H9 (cell line): ENCODE data around the gene CRACR2B. TPM values are rescaled to one million over a fixed set of nuclear protein-coding genes. Genes with fewer than 3 reads are reported as not detected.

ENCODE experiments used
- DNase-seq: peaks from one replicate; pipeline ENCODE4 v3.0.0-alpha.2; 2017
- H2AFZ ChIP-seq: one replicate; pipeline ENCODE4 v1.6.1; 2013; ENCODE audit warnings: mild to moderate bottlenecking, low read length, control low read depth, moderate library complexity
- H2AK5ac ChIP-seq: 2 replicates; pipeline ENCODE4 v1.6.1; 2013; ENCODE audit warnings: low read length, control low read depth, mixed read lengths; ENCODE audit not compliant: insufficient read length
- H2BK120ac ChIP-seq: one replicate; pipeline ENCODE4 v1.6.1; 2013; ENCODE audit warnings: low read depth, mild to moderate bottlenecking, low read length, control low read depth, inconsistent platforms; ENCODE audit not compliant: poor library complexity, severe bottlenecking
- H2BK12ac ChIP-seq: 2 replicates; pipeline ENCODE4 v1.6.1; 2013; ENCODE audit warnings: low read length, control low read depth, mixed read lengths, low read depth; ENCODE audit not compliant: insufficient read length
- H2BK15ac ChIP-seq: 2 replicates; pipeline ENCODE4 v1.6.1; 2013; ENCODE audit warnings: low read depth, low read length, control low read depth
- H2BK20ac ChIP-seq: one replicate; pipeline ENCODE4 v1.6.1; 2013; ENCODE audit warnings: low read depth, mild to moderate bottlenecking, low read length, control low read depth, inconsistent platforms; ENCODE audit not compliant: poor library complexity, severe bottlenecking
- H2BK5ac ChIP-seq: 2 replicates; pipeline ENCODE4 v1.6.1; 2013; ENCODE audit warnings: low read length, control low read depth, mixed read lengths; ENCODE audit not compliant: insufficient read length
- H3K14ac ChIP-seq: 2 replicates; pipeline ENCODE4 v1.6.1; 2013; ENCODE audit warnings: low read length, control low read depth; ENCODE audit not compliant: insufficient read depth
- H3K18ac ChIP-seq: 2 replicates; pipeline ENCODE4 v1.6.1; 2013; ENCODE audit warnings: low read depth, mild to moderate bottlenecking, mixed read lengths, low read length, control low read depth; ENCODE audit not compliant: insufficient read length
- H3K23ac ChIP-seq: 2 replicates; pipeline ENCODE4 v1.6.1; 2013; ENCODE audit warnings: low read length, control low read depth, mixed read lengths, low read depth; ENCODE audit not compliant: insufficient read length
- H3K23me2 ChIP-seq: 2 replicates; pipeline ENCODE4 v1.6.1; 2013; ENCODE audit warnings: low read depth, mild to moderate bottlenecking, mixed read lengths, low read length, control low read depth; ENCODE audit not compliant: insufficient read length, poor library complexity, severe bottlenecking
- H3K27ac ChIP-seq: 2 replicates; pipeline ENCODE4 v1.5.1; 2013; ENCODE audit warnings: low read length, control low read depth, mixed read lengths, low read depth; ENCODE audit not compliant: insufficient read length
- H3K27me3 ChIP-seq: 2 replicates; pipeline ENCODE4 v1.6.1; 2013; ENCODE audit warnings: low read length, control low read depth, inconsistent platforms; ENCODE audit not compliant: insufficient read depth
- H3K4ac ChIP-seq: 2 replicates; pipeline ENCODE4 v1.6.1; 2013; ENCODE audit warnings: low read depth, mild to moderate bottlenecking, control low read depth, inconsistent platforms, low read length, moderate library complexity
- H3K4me1 ChIP-seq: 2 replicates; pipeline ENCODE4 v1.6.1; 2013; ENCODE audit warnings: low read length, control low read depth, inconsistent platforms; ENCODE audit not compliant: insufficient read depth
- H3K4me2 ChIP-seq: 2 replicates; pipeline ENCODE4 v1.6.1; 2013; ENCODE audit warnings: low read length, control low read depth, mixed read lengths; ENCODE audit not compliant: insufficient read length, insufficient read depth
- H3K56ac ChIP-seq: 2 replicates; pipeline ENCODE4 v1.6.1; 2013; ENCODE audit warnings: low read depth, mild to moderate bottlenecking, mixed read lengths, low read length, control low read depth; ENCODE audit not compliant: insufficient read length
- H3K79me1 ChIP-seq: 2 replicates; pipeline ENCODE4 v1.6.1; 2013; ENCODE audit warnings: low read depth, mild to moderate bottlenecking, moderate library complexity, low read length, control low read depth, inconsistent platforms; ENCODE audit not compliant: insufficient read depth, poor library complexity, severe bottlenecking
- H3K79me2 ChIP-seq: 2 replicates; pipeline ENCODE4 v1.6.1; 2013; ENCODE audit warnings: low read length, control low read depth, inconsistent platforms; ENCODE audit not compliant: insufficient read depth
- H3K9ac ChIP-seq: 2 replicates; pipeline ENCODE4 v1.6.1; 2013; ENCODE audit warnings: low read length, control low read depth, mixed read lengths; ENCODE audit not compliant: insufficient read length; ENCODE audit errors: extremely low read depth
- H3K9me3 ChIP-seq: one replicate; pipeline ENCODE4 v1.6.1; 2013; ENCODE audit warnings: low read depth, low read length, inconsistent platforms; ENCODE audit not compliant: control insufficient read depth
- H3T11ph ChIP-seq: one replicate; pipeline ENCODE4 v1.6.1; 2013; ENCODE audit warnings: mild to moderate bottlenecking, low read length, control low read depth, inconsistent platforms
- H4K20me1 ChIP-seq: one replicate; pipeline ENCODE4 v1.6.1; 2013; ENCODE audit not compliant: control insufficient read depth, insufficient read length, insufficient read depth
- H4K5ac ChIP-seq: 2 replicates; pipeline ENCODE4 v1.6.1; 2013; ENCODE audit warnings: low read depth, mild to moderate bottlenecking, mixed read lengths, low read length, control low read depth; ENCODE audit not compliant: insufficient read length
- H4K8ac ChIP-seq: replicated peaks from 2 replicates; pipeline ENCODE4 v1.6.1; 2013; ENCODE audit warnings: low read length, control low read depth, mixed read lengths, low read depth; ENCODE audit not compliant: insufficient read length
- H4K91ac ChIP-seq: 2 replicates; pipeline ENCODE4 v1.6.1; 2013; ENCODE audit warnings: low read depth, mild to moderate bottlenecking, moderate library complexity, mixed read lengths, low read length, control low read depth; ENCODE audit not compliant: insufficient read length
- H3K27ac Mint-ChIP-seq, 3 experiments: 2 replicates in 2 of 3; 3 replicates in 1 of 3; pipeline ENCODE4 v1.8.0; 2020 to 2021; ENCODE audit warnings: mixed read lengths in 3 of 3, mild to moderate bottlenecking in 1 of 3, moderate library complexity in 1 of 3
- H3K27me3 Mint-ChIP-seq: 2 replicates; pipeline ENCODE4 v1.8.0; 2021; ENCODE audit warnings: low read depth, mild to moderate bottlenecking, moderate library complexity, mixed read lengths
- H3K36me3 Mint-ChIP-seq, 3 experiments: 2 replicates in 2 of 3; 3 replicates in 1 of 3; pipeline ENCODE4 v1.8.0; 2020 to 2021; ENCODE audit warnings: low read depth in 3 of 3, mixed read lengths in 3 of 3; ENCODE audit not compliant: insufficient read depth in 1 of 3
- H3K4me1 Mint-ChIP-seq, 2 experiments: 2 replicates each; pipeline ENCODE4 v1.8.0; 2020; ENCODE audit warnings: mixed read lengths in 2 of 2
- H3K4me3 Mint-ChIP-seq, 2 experiments: 2 replicates in 1 of 2; 3 replicates in 1 of 2; pipeline ENCODE4 v1.8.0; 2020 to 2021; ENCODE audit warnings: mild to moderate bottlenecking in 2 of 2, mixed read lengths in 2 of 2, moderate library complexity in 1 of 2
- H3K9me3 Mint-ChIP-seq, 2 experiments: 2 replicates in 1 of 2; 3 replicates in 1 of 2; pipeline ENCODE4 v1.8.0; 2020; ENCODE audit warnings: mild to moderate bottlenecking in 2 of 2, mixed read lengths in 2 of 2, moderate library complexity in 1 of 2
- WGBS: extraction: QIAGEN DNeasy Blood & Tissue Kit; methylation state at CpG from one replicate; pipeline ENCODE4 v1.1.7; 2013; ENCODE audit warnings: missing lambda C conversion rate, low lambda C conversion rate, mixed read lengths; ENCODE audit not compliant: insufficient read length; ENCODE audit errors: extremely low coverage; 5-methylcytosine and 5-hydroxymethylcytosine counted together
- total RNA-seq: library from RNA; stranded (reverse); gene quantifications from 2 replicates; pipeline ENCODE4 v1.2.1, GENCODE V29; 2021
- TF ChIP-seq, protein P1 (sequence below): fragments of 200-600 bp; sonication (generic); conservative IDR thresholded peaks from 3 replicates; pipeline ENCODE4 v1.8.0; 2021; ENCODE audit warnings: antibody characterized with exemption, mild to moderate bottlenecking

CRACR2B gene
- total RNA-seq, 1 experiment from 2014 or later, result 29.0 TPM

DNA sequence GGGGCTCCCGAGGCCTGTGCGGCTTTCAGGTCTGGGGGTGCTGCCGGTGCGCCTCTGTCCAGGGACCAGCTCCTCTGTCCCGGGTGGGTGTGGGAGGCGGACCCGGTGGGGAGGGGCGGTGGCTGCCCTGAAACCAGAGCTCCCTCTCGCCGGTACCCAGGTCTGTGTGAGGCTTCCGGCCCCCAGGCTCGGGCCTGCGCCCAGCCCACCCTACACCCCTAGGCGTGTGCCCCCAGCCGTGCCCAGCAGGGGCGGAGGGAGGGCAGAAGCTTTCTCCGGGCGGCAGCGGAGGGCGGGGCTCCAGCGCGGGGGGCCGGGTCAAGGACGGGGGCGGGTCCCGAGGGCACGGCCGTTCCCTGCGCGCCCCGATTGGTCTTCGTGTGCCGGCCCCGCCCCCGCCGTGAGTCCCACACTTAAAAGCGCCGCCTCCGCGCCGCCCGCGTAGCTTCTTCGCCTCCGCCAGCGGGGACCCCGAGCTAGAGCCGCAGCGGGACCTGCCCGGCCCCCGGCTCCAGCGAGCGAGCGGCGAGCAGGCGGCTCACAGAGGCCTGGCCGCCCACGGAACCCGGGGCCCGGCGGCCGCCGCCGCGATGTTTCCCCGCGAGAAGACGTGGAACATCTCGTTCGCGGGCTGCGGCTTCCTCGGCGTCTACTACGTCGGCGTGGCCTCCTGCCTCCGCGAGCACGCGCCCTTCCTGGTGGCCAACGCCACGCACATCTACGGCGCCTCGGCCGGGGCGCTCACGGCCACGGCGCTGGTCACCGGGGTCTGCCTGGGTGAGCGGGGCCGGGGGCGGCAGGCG lies 8.4 kb upstream of the CRACR2B start:
- H3T11ph ChIP-seq, result no peak overlapping the region
- no peak overlapping the region for H3K27ac ChIP-seq
- TF ChIP-seq, protein P1, sequence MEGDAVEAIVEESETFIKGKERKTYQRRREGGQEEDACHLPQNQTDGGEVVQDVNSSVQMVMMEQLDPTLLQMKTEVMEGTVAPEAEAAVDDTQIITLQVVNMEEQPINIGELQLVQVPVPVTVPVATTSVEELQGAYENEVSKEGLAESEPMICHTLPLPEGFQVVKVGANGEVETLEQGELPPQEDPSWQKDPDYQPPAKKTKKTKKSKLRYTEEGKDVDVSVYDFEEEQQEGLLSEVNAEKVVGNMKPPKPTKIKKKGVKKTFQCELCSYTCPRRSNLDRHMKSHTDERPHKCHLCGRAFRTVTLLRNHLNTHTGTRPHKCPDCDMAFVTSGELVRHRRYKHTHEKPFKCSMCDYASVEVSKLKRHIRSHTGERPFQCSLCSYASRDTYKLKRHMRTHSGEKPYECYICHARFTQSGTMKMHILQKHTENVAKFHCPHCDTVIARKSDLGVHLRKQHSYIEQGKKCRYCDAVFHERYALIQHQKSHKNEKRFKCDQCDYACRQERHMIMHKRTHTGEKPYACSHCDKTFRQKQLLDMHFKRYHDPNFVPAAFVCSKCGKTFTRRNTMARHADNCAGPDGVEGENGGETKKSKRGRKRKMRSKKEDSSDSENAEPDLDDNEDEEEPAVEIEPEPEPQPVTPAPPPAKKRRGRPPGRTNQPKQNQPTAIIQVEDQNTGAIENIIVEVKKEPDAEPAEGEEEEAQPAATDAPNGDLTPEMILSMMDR, result no peak
- no peak overlapping the region for H2AFZ ChIP-seq
- H2BK15ac ChIP-seq, result no peak overlapping the region
- Mint-ChIP-seq H3K4me1 (peaks cover 10 to 21% of the 10 kb centered on the region in 2 experiments), H3K27ac (no peak overlapping the region), H3K27me3 (peaks cover 2% of the 10 kb centered on the region; the same call in 1 of the 2 replicates), H3K36me3 (peaks cover 2 to 18% (median 8%) of the 10 kb centered on the region in 3 experiments; a peak in 6 of 7 replicates), H3K9me3 (no peaks in the 10 kb centered on the region; a peak in 1 of 5 replicates), H3K4me3 (peak overlapping the region; percentile 76 to 87)
- H4K91ac ChIP-seq, result no peak overlapping the region
- no peaks in the 10 kb centered on the region for H3K79me2 ChIP-seq
- no peak overlapping the region for H3K56ac ChIP-seq
- peak; percentile 90 for DNase-seq
- H4K20me1 ChIP-seq, result no peaks in the 10 kb centered on the region
- peaks cover 5% of the 10 kb centered on the region for H3K23me2 ChIP-seq
- H3K9ac ChIP-seq, result peak overlapping the region; percentile 50
- H4K8ac ChIP-seq, result no peak overlapping the region
- no peak overlapping the region for H2BK5ac ChIP-seq
- H2AK5ac ChIP-seq, result no peak overlapping the region
- H3K23ac ChIP-seq, result no peak overlapping the region
- H3K9me3 ChIP-seq, result no peaks in the 10 kb centered on the region
- H2BK120ac ChIP-seq, result no peak overlapping the region
- no peak overlapping the region for H3K14ac ChIP-seq
- no peak overlapping the region for H2BK20ac ChIP-seq
- no peaks in the 10 kb centered on the region for H3K79me1 ChIP-seq
- no peak overlapping the region for H3K18ac ChIP-seq
- H4K5ac ChIP-seq, result no peak overlapping the region
- H3K4me1 ChIP-seq, result no peaks in the 10 kb centered on the region
- peak overlapping the region; percentile 46 for H3K4me2 ChIP-seq
- WGBS, result no CpG with 5 or more reads among the region's 96 CpGs
- H3K27me3 ChIP-seq, result no peaks in the 10 kb centered on the region
- no peak overlapping the region for H3K4ac ChIP-seq
- no peak overlapping the region for H2BK12ac ChIP-seq
